Neural progenitor cell (in vitro differentiated cells): ENCODE measurements around the gene DLEC1.

Experiments
- EZH2 ChIP-seq: fragments of 200-600 bp; sonication (generic); IDR thresholded peaks from 2 replicates; pipeline ENCODE4 v1.6.1; 2017; ENCODE audit warnings: antibody characterized with exemption, mild to moderate bottlenecking, moderate library complexity
- EZH2phosphoT487 ChIP-seq: fragments of 200-600 bp; sonication (generic); IDR thresholded peaks from 2 replicates; pipeline ENCODE4 v1.6.1; 2017; ENCODE audit warnings: antibody characterized with exemption
- TF ChIP-seq, protein P1 (sequence below): fragments of 200-600 bp; sonication (generic); IDR thresholded peaks from 2 replicates; pipeline ENCODE4 v1.5.1; 2017; ENCODE audit warnings: antibody characterized with exemption, mild to moderate bottlenecking

DNA sequence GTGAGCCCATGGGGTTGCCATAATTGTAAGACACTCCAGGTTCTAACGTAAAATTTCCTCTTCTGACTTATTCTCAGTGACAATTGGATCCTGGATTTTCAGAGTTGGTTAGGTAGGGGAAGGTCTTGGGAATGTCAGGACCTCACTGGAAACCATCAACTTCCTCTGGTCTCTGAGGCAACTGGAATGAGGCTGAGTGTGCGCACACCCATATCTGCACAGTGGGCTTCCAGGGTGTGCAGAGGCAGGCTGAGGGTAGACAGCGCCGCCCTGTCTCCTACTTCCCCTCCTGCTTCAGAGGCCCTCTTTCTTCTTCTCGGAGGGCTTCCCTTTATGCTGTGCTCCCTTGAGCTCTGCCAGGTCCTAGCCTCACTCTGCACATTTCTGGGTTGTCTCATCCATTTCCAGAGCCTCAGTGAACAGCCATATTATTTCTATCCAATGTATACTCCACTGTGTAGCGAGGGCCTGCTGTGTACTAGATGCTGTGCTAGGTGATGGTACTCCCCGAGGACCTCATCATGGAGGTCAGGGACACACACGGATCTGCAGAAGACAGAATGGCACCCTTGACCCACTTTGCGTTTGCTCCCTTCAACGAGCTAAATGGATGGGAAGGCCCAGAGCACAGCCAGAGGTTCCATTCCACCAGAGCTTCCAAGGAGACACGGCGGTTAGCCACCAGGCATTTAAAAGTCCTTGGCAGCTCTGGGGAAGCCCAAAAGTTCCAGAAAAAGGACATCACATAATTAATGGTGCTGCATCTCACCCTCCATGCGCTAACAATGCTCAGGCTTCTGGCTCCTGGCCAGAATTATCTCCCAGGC, 79.6 kb downstream of the DLEC1 start:
- TF ChIP-seq, protein P1, sequence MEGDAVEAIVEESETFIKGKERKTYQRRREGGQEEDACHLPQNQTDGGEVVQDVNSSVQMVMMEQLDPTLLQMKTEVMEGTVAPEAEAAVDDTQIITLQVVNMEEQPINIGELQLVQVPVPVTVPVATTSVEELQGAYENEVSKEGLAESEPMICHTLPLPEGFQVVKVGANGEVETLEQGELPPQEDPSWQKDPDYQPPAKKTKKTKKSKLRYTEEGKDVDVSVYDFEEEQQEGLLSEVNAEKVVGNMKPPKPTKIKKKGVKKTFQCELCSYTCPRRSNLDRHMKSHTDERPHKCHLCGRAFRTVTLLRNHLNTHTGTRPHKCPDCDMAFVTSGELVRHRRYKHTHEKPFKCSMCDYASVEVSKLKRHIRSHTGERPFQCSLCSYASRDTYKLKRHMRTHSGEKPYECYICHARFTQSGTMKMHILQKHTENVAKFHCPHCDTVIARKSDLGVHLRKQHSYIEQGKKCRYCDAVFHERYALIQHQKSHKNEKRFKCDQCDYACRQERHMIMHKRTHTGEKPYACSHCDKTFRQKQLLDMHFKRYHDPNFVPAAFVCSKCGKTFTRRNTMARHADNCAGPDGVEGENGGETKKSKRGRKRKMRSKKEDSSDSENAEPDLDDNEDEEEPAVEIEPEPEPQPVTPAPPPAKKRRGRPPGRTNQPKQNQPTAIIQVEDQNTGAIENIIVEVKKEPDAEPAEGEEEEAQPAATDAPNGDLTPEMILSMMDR = no peak
- TF ChIP-seq EZH2phosphoT487 (no peak), EZH2 (no peak)
